Mononuclear cell (primary cell): ENCODE results near the gene RUNDC1. TPM values are rescaled to one million over a fixed set of nuclear protein-coding genes. Genes with fewer than 3 reads are reported as not detected.
"Not testable (repeated sequence)": the region's sequence is repeated elsewhere in the genome, so short reads cannot be mapped to it uniquely, and the experiment has no call there.

Source experiments
- H3K27me3 ChIP-seq: 2 replicates; pipeline ENCODE4 v1.6.0; 2011; ENCODE audit warnings: low read length, control low read depth; ENCODE audit not compliant: insufficient read depth
- H3K4me1 ChIP-seq: 2 replicates; pipeline ENCODE4 v1.5.1; 2011; ENCODE audit warnings: mild to moderate bottlenecking, low read length, control low read depth; ENCODE audit not compliant: insufficient read depth
- H3K4me3 ChIP-seq: 2 replicates; pipeline ENCODE4 v1.5.1; 2011; ENCODE audit warnings: mild to moderate bottlenecking, low read length, moderate library complexity
- H3K9me3 ChIP-seq: 2 replicates; pipeline ENCODE4 v1.5.1; 2011; ENCODE audit warnings: low read depth, mild to moderate bottlenecking, control low read depth, low read length
- total RNA-seq: library from RNA; depleted of rRNA; stranded (reverse); fragments of >200 nt; gene quantifications from one replicate; pipeline ENCODE4 v1.2.3, GENCODE V29; 2012

RUNDC1 gene
- total RNA-seq: 9.6 TPM

- no peaks in the 10 kb centered on the region for H3K9me3 ChIP-seq
- H3K4me3 ChIP-seq: peak within 1 kb of the TSS; percentile 86
- H3K27me3 ChIP-seq: no peaks in the 10 kb centered on the region
- H3K4me1 ChIP-seq: peaks cover 50% of the 10 kb centered on the region
Observed at GRCh38 chr17:42980274-42980765, at the start of gene RUNDC1. Gene RUNDC1 (plus strand): TSS chr17:42980565. CDS start chr17:42980577, 12 bp downstream.

DNA sequence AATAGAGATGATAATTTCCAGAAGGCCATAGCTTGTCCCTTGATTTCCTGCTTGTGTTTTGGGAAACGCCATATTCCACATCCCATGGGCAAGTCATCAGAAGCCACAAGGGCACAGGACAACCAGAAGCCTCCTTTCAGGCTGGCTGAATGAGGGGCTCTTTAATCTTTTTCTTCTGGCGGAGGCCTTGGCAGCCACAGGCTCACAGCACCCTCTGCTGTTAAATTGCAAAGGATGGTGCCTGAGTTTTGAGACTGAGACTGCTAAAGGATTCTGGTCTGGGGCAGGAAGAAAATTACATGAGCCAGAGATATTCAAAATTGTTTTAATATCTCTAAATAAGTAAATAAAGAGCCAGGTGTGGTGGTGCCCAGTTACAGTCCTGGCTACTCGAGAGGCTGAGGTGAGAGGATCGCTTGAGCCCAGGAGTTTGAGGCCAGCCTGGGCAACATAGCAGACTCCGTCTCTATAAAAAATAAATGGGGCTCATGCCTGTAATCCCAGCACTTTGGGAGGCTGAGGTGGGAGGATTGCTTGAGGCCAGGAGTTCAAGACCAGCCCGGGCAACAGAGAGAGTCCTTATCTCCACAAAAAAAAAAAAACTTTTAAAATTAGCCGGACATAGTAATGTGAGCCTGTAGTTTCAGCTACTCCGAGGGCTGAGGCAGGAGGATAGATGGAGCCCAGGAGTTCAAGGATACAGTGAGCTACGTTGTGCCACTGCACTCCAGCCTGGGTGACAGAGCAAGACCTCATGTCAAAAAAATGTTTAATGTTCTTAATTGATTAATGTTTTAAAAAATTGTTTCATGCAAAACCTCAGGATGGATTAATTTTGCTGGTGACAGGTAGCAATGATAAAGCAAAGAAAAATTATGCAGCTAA is 42.4 kb upstream of the RUNDC1 start:
- no peak overlapping the region for H3K4me3 ChIP-seq
- H3K9me3 ChIP-seq: no peaks in the 10 kb centered on the region

DNA sequence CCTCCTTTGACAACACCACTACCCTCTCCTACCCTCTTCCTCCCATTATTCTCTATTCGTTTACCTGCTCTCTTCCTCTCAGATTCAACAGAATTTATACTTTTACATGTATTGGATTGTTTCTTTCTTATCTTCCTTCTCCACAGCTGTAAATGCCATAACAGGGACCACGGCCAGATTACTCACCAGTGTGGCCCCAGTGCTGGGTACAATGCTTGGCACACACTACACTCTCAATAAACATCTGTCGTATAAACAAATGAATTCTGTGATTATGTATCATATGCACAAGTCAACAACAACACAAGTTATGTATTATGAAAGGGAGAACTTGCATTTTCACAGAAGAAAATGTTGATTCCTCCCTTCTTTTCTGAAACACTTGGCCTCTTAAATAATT is 36.2 kb upstream of the RUNDC1 start:
- no peaks in the 10 kb centered on the region for H3K27me3 ChIP-seq
- H3K4me1 ChIP-seq: no peaks in the 10 kb centered on the region
- H3K9me3 ChIP-seq: no peaks in the 10 kb centered on the region
- H3K4me3 ChIP-seq: no peak overlapping the region

More for the DNA sequence above, 42.4 kb upstream of the RUNDC1 start:
- Histone ChIP-seq H3K27me3 (no peaks in the 10 kb centered on the region), H3K4me1 (no peaks in the 10 kb centered on the region)

GRCh38 chr17:42946812-42947211 is 33.6 kb upstream of the RUNDC1 start:
- Histone ChIP-seq H3K4me1 (no peaks in the 10 kb centered on the region), H3K4me3 (no peak overlapping the region), H3K27me3 (no peaks in the 10 kb centered on the region), H3K9me3 (no peaks in the 10 kb centered on the region)

- no peaks in the 10 kb centered on the region for H3K4me1 ChIP-seq
Observed at GRCh38 chr17:42950044-42950783, 30.2 kb upstream of the RUNDC1 start.

GRCh38 chr17:42953669-42954068 is 26.7 kb upstream of the RUNDC1 start:
- H3K4me3 ChIP-seq: no peak overlapping the region
- no peaks in the 10 kb centered on the region for H3K27me3 ChIP-seq
- H3K4me1 ChIP-seq: no peaks in the 10 kb centered on the region
- no peaks in the 10 kb centered on the region for H3K9me3 ChIP-seq

More at GRCh38 chr17:42950044-42950783, 30.2 kb upstream of the RUNDC1 start:
- Histone ChIP-seq H3K4me3 (no peak overlapping the region), H3K9me3 (no peaks in the 10 kb centered on the region), H3K27me3 (no peaks in the 10 kb centered on the region)

GRCh38 chr17:42964161-42964932 is 16.0 kb upstream of the RUNDC1 start, which contains the start of gene AARSD1:
Gene AARSD1 (minus strand): TSS chr17:42964454. CDS start chr17:42964440, 14 bp downstream.
- H3K27me3 ChIP-seq: no peaks in the 10 kb centered on the region
- peak within 1 kb of the TSS; percentile 50 for H3K4me3 ChIP-seq
- no peaks in the 10 kb centered on the region for H3K9me3 ChIP-seq
- H3K4me1 ChIP-seq: peaks cover 13% of the 10 kb centered on the region

DNA sequence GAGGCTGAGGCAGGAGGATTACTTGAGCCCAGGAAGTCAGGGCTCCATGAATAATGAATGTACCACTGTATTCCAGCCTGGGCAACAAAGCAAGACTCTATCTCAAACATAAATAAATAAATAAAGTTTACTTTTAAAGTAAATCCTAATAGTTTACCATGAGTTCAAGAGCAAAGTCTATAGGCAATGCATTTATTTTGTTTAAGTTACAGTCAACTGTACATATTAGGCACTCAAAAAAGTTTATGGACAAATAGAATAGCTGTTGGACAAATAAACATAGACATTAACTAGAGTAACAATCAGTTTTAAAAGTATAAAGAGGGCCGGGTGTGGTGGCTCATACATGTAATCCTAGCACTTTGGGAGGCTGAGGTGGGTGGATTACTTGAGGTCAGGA is 12.4 kb upstream of the RUNDC1 start:
- H3K27me3 ChIP-seq: no peaks in the 10 kb centered on the region
- no peak overlapping the region for H3K4me3 ChIP-seq
- no peaks in the 10 kb centered on the region for H3K9me3 ChIP-seq
- peaks cover 11% of the 10 kb centered on the region for H3K4me1 ChIP-seq

DNA sequence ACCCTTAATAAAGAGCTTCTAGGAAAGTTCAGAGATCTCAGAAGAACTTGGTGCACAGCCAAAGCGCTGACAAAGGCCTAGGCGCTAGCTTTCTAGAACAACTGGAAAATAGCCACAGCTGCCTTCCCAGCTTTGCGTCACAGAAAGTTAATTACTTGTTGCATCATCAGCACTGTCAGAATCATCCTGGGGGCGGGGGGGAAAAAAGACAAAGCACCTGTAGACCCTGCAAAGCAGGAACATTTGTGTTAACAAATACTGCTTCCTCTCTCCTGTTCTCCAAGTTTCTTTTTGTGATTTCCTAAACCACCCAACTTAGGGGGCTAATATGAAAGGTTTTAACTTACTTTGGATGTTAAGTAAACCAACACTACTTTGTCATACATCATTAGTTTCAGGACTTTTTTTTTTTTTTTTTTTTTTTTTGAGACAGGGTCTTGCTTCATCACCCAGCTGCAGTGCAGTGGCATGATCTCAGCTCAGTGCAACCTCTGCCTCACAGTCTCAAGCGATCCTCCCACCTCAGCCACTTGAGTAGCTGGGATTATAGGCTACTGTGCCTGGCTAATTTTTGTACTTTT is 11.3 kb upstream of the RUNDC1 start:
- Histone ChIP-seq H3K4me3 (no peak overlapping the region), H3K9me3 (no peaks in the 10 kb centered on the region), H3K27me3 (no peaks in the 10 kb centered on the region), H3K4me1 (no peaks in the 10 kb centered on the region)

- Histone ChIP-seq H3K9me3 (no peaks in the 10 kb centered on the region), H3K27me3 (no peaks in the 10 kb centered on the region), H3K4me3 (no peak overlapping the region), H3K4me1 (no peaks in the 10 kb centered on the region)
Observed at GRCh38 chr17:42971589-42971988, 8.8 kb upstream of the RUNDC1 start.

DNA sequence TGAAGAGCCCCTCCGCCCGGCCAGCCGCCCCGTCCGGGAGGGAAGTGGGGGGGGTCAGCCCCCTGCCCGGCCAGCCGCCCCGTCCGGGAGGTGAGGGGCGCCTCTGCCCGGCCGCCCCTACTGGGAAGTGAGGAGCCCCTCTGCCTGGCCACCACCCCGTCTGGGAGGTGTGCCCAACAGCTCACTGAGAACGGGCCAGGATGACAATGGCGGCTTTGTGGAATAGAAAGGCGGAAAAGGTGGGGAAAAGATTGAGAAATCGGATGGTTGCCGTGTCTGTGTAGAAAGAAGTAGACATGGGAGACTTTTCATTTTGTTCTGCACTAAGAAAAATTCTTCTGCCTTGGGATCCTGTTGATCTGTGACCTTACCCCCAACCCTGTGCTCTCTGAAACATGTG is 7.0 kb upstream of the RUNDC1 start:
- not testable (repeated sequence) for H3K4me3 ChIP-seq, H3K27me3 ChIP-seq, H3K4me1 ChIP-seq, H3K9me3 ChIP-seq

DNA sequence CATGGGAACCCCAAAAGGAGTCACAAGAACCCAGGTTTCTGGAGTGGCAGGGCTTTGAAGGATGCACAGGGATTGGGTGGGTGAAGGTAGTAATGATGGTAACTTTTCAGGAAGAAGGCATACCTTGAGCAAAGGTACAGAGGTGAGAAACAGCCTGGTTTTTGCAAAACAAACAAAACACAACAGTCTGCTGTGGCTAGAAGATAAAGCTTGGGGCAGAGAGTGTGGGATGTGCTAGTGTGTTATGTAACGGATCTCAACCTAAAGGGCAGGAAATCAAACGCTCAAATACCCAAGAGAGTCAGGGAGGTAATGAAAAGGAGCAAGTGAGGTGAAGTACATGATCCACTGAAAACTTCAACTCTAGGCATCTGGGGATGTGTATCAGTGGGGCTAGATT is 5.1 kb upstream of the RUNDC1 start:
- Histone ChIP-seq H3K4me3 (no peak overlapping the region), H3K27me3 (no peaks in the 10 kb centered on the region), H3K4me1 (peaks cover 8% of the 10 kb centered on the region), H3K9me3 (no peaks in the 10 kb centered on the region)

DNA sequence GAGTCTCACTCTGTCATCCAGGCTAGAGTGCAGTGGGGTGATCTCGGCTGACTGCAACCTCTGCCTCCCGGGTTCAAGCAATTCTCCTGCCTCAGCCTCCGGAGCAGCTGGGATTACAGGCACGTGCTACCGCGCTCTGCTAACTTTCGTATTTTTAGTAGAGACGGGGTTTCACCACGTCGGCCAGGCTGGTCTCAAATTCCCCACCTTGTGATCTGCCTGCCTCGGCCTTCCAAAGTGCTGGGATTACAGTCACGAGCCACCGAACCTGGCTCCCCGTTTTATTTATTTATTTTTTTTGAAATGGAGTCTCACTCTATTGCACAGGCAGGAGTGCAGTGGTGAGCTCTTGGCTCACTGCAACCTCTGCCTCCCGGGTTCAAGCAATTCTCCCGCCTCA is 4.7 kb upstream of the RUNDC1 start:
- H3K4me1 ChIP-seq, H3K4me3 ChIP-seq, H3K27me3 ChIP-seq, H3K9me3 ChIP-seq: not testable (repeated sequence)

DNA sequence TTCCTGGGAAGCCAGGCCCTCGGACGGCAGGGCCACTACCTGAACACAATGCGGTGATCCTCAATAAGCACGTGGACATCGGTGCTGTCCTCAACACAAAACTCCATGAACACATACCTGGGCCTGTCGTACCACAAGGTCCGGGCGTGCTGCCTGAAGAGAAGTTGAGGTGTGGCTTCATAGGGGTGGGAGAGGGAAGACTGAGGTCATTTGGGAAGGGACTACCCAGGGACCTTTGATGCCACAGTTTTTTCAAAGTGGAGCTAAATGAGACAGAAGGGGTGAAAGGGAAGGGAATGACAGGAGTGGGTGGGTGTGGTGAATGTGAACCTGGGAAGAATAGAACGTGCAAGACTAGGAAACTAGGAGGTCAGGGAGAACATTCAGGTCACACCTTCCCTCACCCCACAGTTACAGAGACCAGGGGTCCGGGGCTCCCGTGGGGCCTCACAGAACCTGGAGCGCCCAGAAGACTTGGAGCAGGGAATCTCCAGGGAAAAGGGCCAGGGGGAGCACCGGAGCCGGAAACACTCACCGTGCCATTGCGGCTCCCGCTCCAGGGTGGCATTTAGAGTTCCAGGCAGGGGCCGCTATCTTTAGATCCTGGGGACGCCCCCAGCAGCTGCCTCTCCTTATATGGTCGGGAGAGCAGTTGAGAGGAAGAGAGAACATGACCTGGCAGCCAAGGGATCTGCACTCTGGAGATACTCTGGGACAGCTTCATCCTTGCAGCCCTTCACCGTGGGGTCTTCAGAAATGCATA is 673 bp upstream of the RUNDC1 start, which contains the start of gene PTGES3L:
Gene PTGES3L, minus strand, starts transcription at position 570 of the 763 bp plus-strand sequence. Its CDS starts 27 bp downstream, at position 543.
- peak within 1 kb of the TSS; percentile 86 for H3K4me3 ChIP-seq
- no peaks in the 10 kb centered on the region for H3K27me3 ChIP-seq
- no peaks in the 10 kb centered on the region for H3K9me3 ChIP-seq
- H3K4me1 ChIP-seq: peaks cover 45% of the 10 kb centered on the region
